ENCODE measurements around the gene LNX1. TPM values are rescaled to one million over a fixed set of nuclear protein-coding genes. Genes with fewer than 3 reads are reported as not detected.

The LNX1 gene
- total and polyA plus RNA-seq, 2 donors (not counting 3 experiments of a cell fraction or from before 2014, with no cell fraction given) = 0.72 to 1.3 TPM

GRCh38 chr4:53582194-53582593 lies 9.1 kb downstream of the LNX1 start:
- BruUV-seq (replicated peaks) = no TSS peak
- H3K27me3 ChIP-seq (ENCODE audit: control insufficient read depth in 2 of 2, insufficient read depth in 2 of 2, low read length in 2 of 2) = no peaks in the 10 kb centered on the region
- no peaks in the 10 kb centered on the region for H3K79me2 ChIP-seq (ENCODE audit: control insufficient read depth, insufficient read depth, low read length)
- no peak overlapping the region for H3K4me2 ChIP-seq (ENCODE audit: insufficient read depth, low read length)
- H3K4me3 ChIP-seq (replicated peaks in 1 of 3; ENCODE audit: insufficient read depth in 1 of 3, low read depth in 1 of 3, low read length in 3 of 3) = no peak overlapping the region
- FAIRE-seq (no peak), DNase-seq (ENCODE audit: low read depth, low spot score) (no peak)
- H4K20me1 ChIP-seq (replicated peaks; ENCODE audit: control insufficient read depth, extremely low read depth, insufficient read depth, low read length) = no peaks in the 10 kb centered on the region
- dilution Hi-C loops (cut with MboI; ENCODE audit: extremely low pct_ligation_motif_present, low sequenced_read_pairs) (no loop called here), intact Hi-C loops (cut with micrococcal nuclease) (no loop called here)
- no peaks in the 10 kb centered on the region for H3K9me3 ChIP-seq (replicated peaks; ENCODE audit: control insufficient read depth, insufficient read depth, low read length)
- no peak overlapping the region for H3K27ac ChIP-seq (ENCODE audit: insufficient read depth, low read depth, low read length)
- peaks cover 4% of the 10 kb centered on the region for H3K4me1 ChIP-seq (ENCODE audit: control insufficient read depth, extremely low read depth, insufficient read depth, low read length)
- H3K36me3 ChIP-seq (ENCODE audit: control insufficient read depth in 2 of 2, extremely low read depth in 1 of 2, insufficient read depth in 2 of 2, low read length in 2 of 2) = no peaks in the 10 kb centered on the region
- H3K9me1 ChIP-seq (replicated peaks; ENCODE audit: control insufficient read depth, extremely low read depth, insufficient read depth, low read length) = no peaks in the 10 kb centered on the region
- TF ChIP-seq EZH2 (IDR thresholded peaks at IDR 0.05; ENCODE audit: borderline replicate concordance, low read depth, low read length, severe bottlenecking) (no peak), MYC (IDR thresholded peaks at IDR 0.05; ENCODE audit: low read depth, low read length) (no peak), FOS (IDR thresholded peaks at IDR 0.05; ENCODE audit: borderline replicate concordance, insufficient read depth, low read length) (no peak), GATA2 (IDR thresholded peaks at IDR 0.05; ENCODE audit: insufficient read depth, insufficient read length, low read depth, low read length) (no peak), POLR2AphosphoS5 (IDR thresholded peaks at IDR 0.05; ENCODE audit: insufficient read depth, low read depth, low read length) (no peak), POLR2A (IDR thresholded peaks at IDR 0.05; ENCODE audit: low read depth, low read length) (no peak), JUN (IDR thresholded peaks at IDR 0.05; ENCODE audit: borderline replicate concordance, insufficient read depth, insufficient read length, low read depth) (no peak), CTCF (IDR thresholded peaks at IDR 0.05; ENCODE audit: extremely low read depth in 1 of 2, insufficient read depth in 1 of 2, low read depth in 1 of 2, low read length in 2 of 2) (no peak), MAX (IDR thresholded peaks at IDR 0.05; ENCODE audit: insufficient read depth, insufficient read length) (no peak)
- ChIA-PET POLR2A (no interaction called here), CTCF (interaction anchor here (0.6 to 1.1 kb wide), 2 partner anchors 12 to 652 kb away, joined by 3 to 4 read pairs; no protein-coding TSS in a partner anchor)
- H3K9ac ChIP-seq (replicated peaks; ENCODE audit: extremely low read depth, insufficient read depth, low read length) = no peak overlapping the region
- H2AFZ ChIP-seq (ENCODE audit: low read depth, low read length) = no peak overlapping the region

Measured in endothelial cell of umbilical vein (primary cell).